Testis (tissue), 2 donors: ENCODE data around the gene PLOD1.

ENCODE experiments used
- CTCF ChIP-seq, 3 experiments: fragments of 450-650 bp in 2 of 3; fragments of 200-600 bp in 1 of 3; sonication (generic) in 1 of 3; IDR thresholded peaks; one replicate each; pipeline ENCODE4 v1.5.1; 2016 to 2019; ENCODE audit warnings: antibody characterized with exemption in 3 of 3, mild to moderate bottlenecking in 2 of 3, moderate library complexity in 1 of 3
- POLR2A ChIP-seq: fragments of 450-650 bp; IDR thresholded peaks from one replicate; pipeline ENCODE4 v1.6.1; 2017; ENCODE audit warnings: antibody characterized with exemption, mild to moderate bottlenecking, moderate library complexity

- TF ChIP-seq POLR2A, result no peak
- no peak for TF ChIP-seq CTCF (IDR thresholded peaks at IDR 0.05)
Observed at GRCh38 chr1:11935057-11935412, 518 bp downstream of the PLOD1 start.
